Left renal cortex interstitium (tissue), 4 donors: Measurements from ENCODE around the gene CREG2. TPM values are rescaled to one million over a fixed set of nuclear protein-coding genes. Genes with fewer than 3 reads are reported as not detected.

ENCODE experiments used
- DNase-seq, 4 donors: peaks; one replicate each; pipeline ENCODE4 v3.0.0-alpha.2; 2013; ENCODE audit warnings: low read depth in 4 of 4, low spot score in 2 of 4, missing footprints in 1 of 4
- polyA plus RNA-seq, 4 donors: library from polyadenylated mRNA; unstranded; fragments of 120-200 nt; gene quantifications; one replicate each; pipeline ENCODE4 v1.2.1, GENCODE V29; 2013; ENCODE audit not compliant: insufficient read length in 4 of 4

The CREG2 gene
- polyA plus RNA-seq, 4 donors, result 0.27 to 0.87 (median 0.42) TPM

- no peak for DNase-seq
These were observed 22.8 kb upstream of the CREG2 start for GRCh38 chr2:101410114-101410513.

GRCh38 chr2:101409699-101410098, 22.4 kb upstream of the CREG2 start:
- DNase-seq, result no peak

- DNase-seq, result no peak
These were observed 21.6 kb upstream of the CREG2 start for GRCh38 chr2:101408925-101409324.

GRCh38 chr2:101405351-101405899, 18.1 kb upstream of the CREG2 start:
- no peak for DNase-seq

GRCh38 chr2:101403745-101404144, 16.4 kb upstream of the CREG2 start:
- DNase-seq, result no peak

GRCh38 chr2:101402630-101403029, 15.3 kb upstream of the CREG2 start:
- DNase-seq, result no peak

GRCh38 chr2:101401906-101402305, 14.6 kb upstream of the CREG2 start:
- no peak for DNase-seq

GRCh38 chr2:101401326-101401665, 14.0 kb upstream of the CREG2 start:
- no peak for DNase-seq

- no peak for DNase-seq
These were observed 13.4 kb upstream of the CREG2 start for GRCh38 chr2:101400506-101401325.

- DNase-seq, result no peak
These were observed 12.7 kb upstream of the CREG2 start for GRCh38 chr2:101400048-101400447.

- no peak for DNase-seq
These were observed 11.9 kb upstream of the CREG2 start for GRCh38 chr2:101399021-101399799.

- no peak for DNase-seq
These were observed 11.0 kb upstream of the CREG2 start for GRCh38 chr2:101398116-101398821.

GRCh38 chr2:101396316-101396717, 9.0 kb upstream of the CREG2 start:
- no peak for DNase-seq

GRCh38 chr2:101395545-101396315, 8.4 kb upstream of the CREG2 start:
- DNase-seq, result no peak

GRCh38 chr2:101388232-101388631, 929 bp upstream of the CREG2 start:
- DNase-seq, result no peak

- DNase-seq, result no peak
These were observed 628 bp downstream of the CREG2 start for GRCh38 chr2:101386599-101387150.

GRCh38 chr2:101383016-101383541, 4.2 kb downstream of the CREG2 start:
- no peak for DNase-seq

GRCh38 chr2:101382442-101382841, 4.9 kb downstream of the CREG2 start:
- DNase-seq, result no peak

GRCh38 chr2:101380376-101380775, 6.9 kb downstream of the CREG2 start:
- no peak for DNase-seq

GRCh38 chr2:101379091-101379490, 8.2 kb downstream of the CREG2 start:
- DNase-seq, result no peak
